Gastrocnemius medialis (tissue), 4 donors: Measurements from ENCODE around the gene IRF2. TPM values are rescaled to one million over a fixed set of nuclear protein-coding genes. Genes with fewer than 3 reads are reported as not detected.

ENCODE experiments used
- ATAC-seq, 2 donors: fragments of 150-250 bp; one replicate each; pipeline ENCODE4 v1.9.1; 2016
- DNase-seq, 2 donors: peaks; one replicate each; pipeline ENCODE4 v3.0.0-alpha.2; 2019
- H3K27ac ChIP-seq, 4 donors: fragments of 200-600 bp; sonication (generic); 1 replicate in 1 of 4; 2 replicates in 3 of 4; pipeline ENCODE4 v1.5.1; 2016 to 2018; ENCODE audit warnings: mild to moderate bottlenecking in 2 of 4, moderate library complexity in 1 of 4
- H3K27me3 ChIP-seq, 3 donors: fragments of 200-600 bp; sonication (generic) in 2 of 3; 1 replicate in 1 of 3; 2 replicates in 2 of 3; pipeline versions ENCODE4 v1.5.1 to v1.6.0; 2016 to 2019; ENCODE audit warnings: mild to moderate bottlenecking in 1 of 3, moderate library complexity in 1 of 3
- H3K36me3 ChIP-seq, 2 donors: fragments of 200-600 bp; sonication (generic) in 1 of 2; one replicate each; pipeline ENCODE4 v1.5.1; 2017 to 2018
- H3K4me1 ChIP-seq, 2 donors: fragments of 200-600 bp; sonication (generic) in 1 of 2; one replicate each; pipeline ENCODE4 v1.5.1; 2016 to 2017; ENCODE audit warnings: mild to moderate bottlenecking in 2 of 2
- H3K4me3 ChIP-seq, 4 donors: fragments of 200-600 bp; sonication (generic) in 3 of 4; 1 replicate in 1 of 4; 2 replicates in 3 of 4; pipeline ENCODE4 v1.5.1; 2016 to 2019; ENCODE audit warnings: mild to moderate bottlenecking in 2 of 4
- H3K9me3 ChIP-seq, 3 donors: fragments of 200-600 bp; sonication (generic) in 2 of 3; 1 replicate in 1 of 3; 2 replicates in 2 of 3; pipeline ENCODE4 v1.5.1; 2016 to 2019
- CTCF ChIP-seq, 5 experiments: fragments of 450-650 bp in 3 of 5; fragments of 200-600 bp in 2 of 5; sonication (generic) in 2 of 5; IDR thresholded peaks in 4 of 5; conservative IDR thresholded peaks in 1 of 5; 1 replicate in 4 of 5; 2 replicates in 1 of 5; pipeline ENCODE4 v1.5.1; 2016 to 2019; ENCODE audit warnings: antibody characterized with exemption in 5 of 5, mild to moderate bottlenecking in 3 of 5, moderate library complexity in 3 of 5
- POLR2A ChIP-seq, 2 donors: fragments of 450-650 bp; IDR thresholded peaks; one replicate each; pipeline ENCODE4 v1.6.1; 2017; ENCODE audit warnings: antibody characterized with exemption in 2 of 2, mild to moderate bottlenecking in 2 of 2, moderate library complexity in 2 of 2
- in situ Hi-C, 4 donors: fragments of 200-750 bp; cut with MboI; loops; one replicate each; pipeline versions ENCODE4 v1.15.0 to v1.8.0; 2017; ENCODE audit warnings: low sequenced_read_pairs in 4 of 4
- intact Hi-C: fragments of 100-400 bp; cut with DNase I; formaldehyde crosslinking; loops from one replicate; pipeline ENCODE4 v1.15.1; 2023; ENCODE audit warnings: low total_unique reads
- total RNA-seq, 4 donors: library from RNA; depleted of rRNA; stranded (reverse); fragments of >200 nt; gene quantifications; one replicate each; pipeline versions ENCODE4 v1.1.0 to v1.2.3, GENCODE V29; 2016

The IRF2 gene
- total RNA-seq, 4 donors from 2014 or later = 20.9 to 37.1 (median 32.8) TPM

DNA sequence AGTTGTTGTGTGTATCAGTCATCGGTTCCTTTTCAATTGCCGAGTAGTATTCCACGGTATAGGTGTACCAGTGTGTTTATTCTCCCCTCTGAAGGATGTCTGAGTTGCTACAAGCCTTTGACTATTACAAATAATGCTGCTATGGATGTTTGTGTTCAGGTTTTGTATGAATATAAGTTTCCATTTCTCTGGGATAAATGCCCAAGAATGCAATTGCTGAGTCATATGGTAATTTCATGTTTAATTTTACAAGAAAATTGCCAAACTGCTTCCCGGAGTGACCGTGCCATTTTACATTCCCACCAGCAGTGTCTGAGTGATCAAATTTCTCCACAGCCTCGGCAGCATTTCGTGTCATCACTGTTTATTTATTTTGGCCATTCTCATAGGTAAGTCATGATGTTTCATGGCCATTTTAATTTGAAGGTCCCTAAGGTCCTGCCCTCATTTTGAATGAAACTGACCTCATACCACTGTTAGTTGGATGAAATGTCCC is 73.9 kb downstream of the IRF2 start:
- Histone ChIP-seq H3K27me3 (no peaks in the 10 kb centered on the region), H3K9me3 (no peaks in the 10 kb centered on the region), H3K4me1 (peaks cover 62 to 67% of the 10 kb centered on the region in 2 donors), H3K4me3 (no peak overlapping the region), H3K27ac (peak overlapping the region; percentile 71 to 86 (median 82)), H3K36me3 (peaks cover 0 to 21% of the 10 kb centered on the region in 2 donors)
- DNase-seq (peak in 1 of 2 donors; percentile 45), ATAC-seq (peak; percentile 24 to 53)
- in situ Hi-C loops (no loop called here), intact Hi-C loops (loop anchor here (2.0 to 5.0 kb wide), 3 partner anchors 72 to 133 kb away; no protein-coding TSS in a partner anchor)
- TF ChIP-seq CTCF (IDR thresholded peaks at IDR 0.05 in 4 of 5, conservative IDR thresholded peaks at IDR 0.05 in 1 of 5) (peak in 4 of 5 experiments; percentile 19 to 32 (median 24)), POLR2A (IDR thresholded peaks at IDR 0.05) (no peak)

- TF ChIP-seq CTCF (IDR thresholded peaks at IDR 0.05 in 4 of 5, conservative IDR thresholded peaks at IDR 0.05 in 1 of 5) = no peak
- no peak for TF ChIP-seq POLR2A (IDR thresholded peaks at IDR 0.05)
- DNase-seq = no peak
- Histone ChIP-seq H3K9me3 (no peaks in the 10 kb centered on the region), H3K27ac (peak overlapping the region; percentile 71 to 86 (median 82)), H3K36me3 (peaks cover 0 to 12% of the 10 kb centered on the region in 2 donors), H3K4me1 (peaks cover 64 to 68% of the 10 kb centered on the region in 2 donors), H3K4me3 (no peak overlapping the region), H3K27me3 (no peaks in the 10 kb centered on the region)
- no peak for ATAC-seq
- intact Hi-C loops (loop anchor here (5.0 kb wide), 1 partner anchor 52 kb away; no protein-coding TSS in a partner anchor), in situ Hi-C loops (loop anchor here in 1 of 4 donors (10.0 kb wide), 1 partner anchor 75 kb away; the partner anchor contains the start of gene IRF2)
These were observed 74.8 kb downstream of the IRF2 start for GRCh38 chr4:184399512-184399908.

DNA sequence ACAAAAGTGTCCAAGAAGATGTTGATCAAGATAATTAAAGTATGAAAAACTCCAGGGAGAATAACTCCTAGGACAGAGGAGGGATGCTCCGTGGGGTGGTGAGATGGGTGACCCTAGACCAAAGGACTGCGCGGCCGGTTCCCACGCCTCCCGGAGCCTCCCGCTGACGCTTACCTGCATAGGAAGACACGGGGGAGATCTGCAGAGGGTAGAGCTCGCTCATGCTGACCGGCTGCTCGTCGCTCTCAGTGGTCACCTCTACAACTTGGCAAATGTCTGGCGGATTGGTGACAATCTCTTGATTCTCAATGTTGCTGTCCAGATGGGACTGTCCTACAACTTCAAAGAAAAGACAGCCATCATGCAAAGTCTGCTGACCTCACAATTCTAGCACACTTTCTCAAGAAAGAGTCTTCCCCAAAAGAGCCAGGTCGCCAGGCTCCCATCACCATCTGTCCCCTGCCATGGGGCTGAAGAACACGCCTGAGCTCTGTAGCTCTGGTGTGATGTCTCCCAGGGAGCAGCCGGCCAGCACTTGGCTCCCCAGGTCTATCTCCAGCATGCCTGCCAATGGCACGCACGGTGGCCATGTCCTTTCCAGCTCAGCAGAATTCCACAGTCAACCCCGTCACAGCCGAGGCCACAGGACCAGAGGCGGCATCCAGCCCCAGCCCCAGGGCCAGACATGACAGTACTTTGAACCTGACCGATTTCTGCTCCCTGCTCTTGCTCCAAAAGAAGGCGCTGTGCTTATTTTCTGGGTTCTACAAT is 75.4 kb downstream of the IRF2 start:
- Histone ChIP-seq H3K4me3 (no peak overlapping the region), H3K4me1 (peaks cover 64 to 68% of the 10 kb centered on the region in 2 donors), H3K27ac (peak overlapping the region; percentile 71 to 86 (median 82)), H3K9me3 (no peaks in the 10 kb centered on the region), H3K27me3 (no peaks in the 10 kb centered on the region), H3K36me3 (peaks cover 0 to 9% of the 10 kb centered on the region in 2 donors)
- ATAC-seq (peak in 1 of 2 donors; percentile 28), DNase-seq (peak in 1 of 2 donors; percentile 66)
- intact Hi-C loops (loop anchor here (5.0 kb wide), 1 partner anchor 52 kb away; no protein-coding TSS in a partner anchor), in situ Hi-C loops (loop anchor here in 1 of 4 donors (10.0 kb wide), 1 partner anchor 76 kb away; the partner anchor contains the start of gene IRF2)
- TF ChIP-seq POLR2A (IDR thresholded peaks at IDR 0.05) (no peak), CTCF (IDR thresholded peaks at IDR 0.05 in 4 of 5, conservative IDR thresholded peaks at IDR 0.05 in 1 of 5) (no peak)

DNA sequence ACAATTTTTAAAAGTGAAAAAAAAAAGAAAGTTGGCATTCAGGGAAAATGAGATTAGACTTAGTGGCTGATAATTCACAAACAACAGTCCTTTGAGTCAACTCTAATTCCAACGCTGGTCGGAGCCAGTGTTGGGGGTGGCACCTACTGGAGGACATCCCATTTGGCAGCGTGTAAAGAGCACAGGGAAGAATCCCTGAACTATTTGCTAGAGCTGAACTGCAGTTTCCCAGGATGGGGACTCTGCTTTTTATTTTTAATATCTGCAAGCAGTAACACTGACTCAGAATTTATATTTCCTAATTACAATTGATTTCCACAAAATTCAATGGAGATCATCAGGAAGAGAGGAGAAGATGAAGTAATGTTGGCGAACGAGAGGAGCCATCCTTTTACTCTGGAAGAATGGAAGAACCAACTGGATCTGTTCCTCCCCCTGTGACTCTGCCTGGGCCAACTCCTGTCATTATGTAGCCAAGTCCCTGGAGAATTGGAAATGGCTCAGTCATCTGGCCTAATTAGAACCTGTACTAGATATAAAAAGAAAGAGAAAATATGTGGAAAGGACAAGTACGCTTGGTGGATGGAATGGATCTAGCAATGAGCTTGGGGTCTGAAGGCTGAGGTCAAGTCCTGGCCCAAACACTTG is 76.7 kb downstream of the IRF2 start:
- in situ Hi-C loops (loop anchor here in 1 of 4 donors (10.0 kb wide), 1 partner anchor 77 kb away; the partner anchor contains the start of gene IRF2), intact Hi-C loops (loop anchor here (5.0 kb wide), 1 partner anchor 50 kb away; no protein-coding TSS in a partner anchor)
- Histone ChIP-seq H3K4me1 (peaks cover 61 to 68% of the 10 kb centered on the region in 2 donors), H3K27ac (peak overlapping the region; percentile 71 to 86 (median 82)), H3K36me3 (peaks cover 0 to 10% of the 10 kb centered on the region in 2 donors), H3K4me3 (no peak overlapping the region), H3K27me3 (no peaks in the 10 kb centered on the region), H3K9me3 (no peaks in the 10 kb centered on the region)
- peak; percentile 15 to 57 for ATAC-seq
- no peak for TF ChIP-seq CTCF (IDR thresholded peaks at IDR 0.05 in 4 of 5, conservative IDR thresholded peaks at IDR 0.05 in 1 of 5)
- no peak for TF ChIP-seq POLR2A (IDR thresholded peaks at IDR 0.05)
- no peak for DNase-seq
